BE2C (cell line): ENCODE data around the gene MFAP2.
A peak's percentile ranks its signal among the peaks of the same experiment; 100 is the strongest.
"Not testable (repeated sequence)": the region's sequence is repeated elsewhere in the genome, so short reads cannot be mapped to it uniquely, and the experiment has no call there.

Experiments used
- DNase-seq: peaks from one replicate; pipeline ENCODE4 v3.0.0-alpha.2; 2020
- H3K27me3 ChIP-seq: fragments of 250-450 bp; sonication (Bioruptor Pico); 2 replicates; pipeline ENCODE4 v1.5.1; 2020; ENCODE audit warnings: mild to moderate bottlenecking
- H3K36me3 ChIP-seq: fragments of 250-450 bp; sonication (Bioruptor Pico); 2 replicates; pipeline ENCODE4 v1.5.1; 2020; ENCODE audit warnings: mild to moderate bottlenecking
- H3K4me1 ChIP-seq: fragments of 250-450 bp; sonication (Bioruptor Pico); 2 replicates; pipeline ENCODE4 v1.5.1; 2020
- H3K4me3 ChIP-seq: 2 replicates; pipeline ENCODE4 v1.5.1; 2011; ENCODE audit warnings: low read depth, low read length
- H3K9me3 ChIP-seq: fragments of 250-450 bp; sonication (Bioruptor Pico); 2 replicates; pipeline ENCODE4 v1.5.1; 2020
- TF ChIP-seq, protein P1 (sequence below): IDR thresholded peaks from 2 replicates; pipeline ENCODE4 v1.5.1; 2012; ENCODE audit warnings: mild to moderate bottlenecking, low read depth, low read length

MFAP2 gene

DNA sequence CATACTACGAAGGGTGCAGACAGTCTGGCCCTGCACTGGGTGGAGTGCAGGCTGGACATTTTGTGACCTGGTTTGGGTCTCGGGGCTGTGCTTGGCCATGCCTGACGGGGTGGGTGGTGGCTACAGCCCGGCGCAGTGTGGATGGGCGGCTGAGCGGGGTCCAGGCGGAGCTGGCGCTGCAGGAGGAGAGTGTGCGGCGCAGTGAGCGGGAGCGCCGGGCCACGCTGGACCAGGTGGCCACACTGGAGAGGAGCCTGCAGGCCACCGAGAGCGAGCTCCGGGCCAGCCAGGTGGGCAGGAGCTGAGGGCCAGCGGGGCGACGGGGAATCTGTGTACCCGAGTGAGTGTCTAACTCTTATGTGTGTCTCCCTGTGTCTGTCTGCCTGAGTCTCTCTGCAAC lies 14.1 kb downstream of the MFAP2 start:
- TF ChIP-seq, protein P1, sequence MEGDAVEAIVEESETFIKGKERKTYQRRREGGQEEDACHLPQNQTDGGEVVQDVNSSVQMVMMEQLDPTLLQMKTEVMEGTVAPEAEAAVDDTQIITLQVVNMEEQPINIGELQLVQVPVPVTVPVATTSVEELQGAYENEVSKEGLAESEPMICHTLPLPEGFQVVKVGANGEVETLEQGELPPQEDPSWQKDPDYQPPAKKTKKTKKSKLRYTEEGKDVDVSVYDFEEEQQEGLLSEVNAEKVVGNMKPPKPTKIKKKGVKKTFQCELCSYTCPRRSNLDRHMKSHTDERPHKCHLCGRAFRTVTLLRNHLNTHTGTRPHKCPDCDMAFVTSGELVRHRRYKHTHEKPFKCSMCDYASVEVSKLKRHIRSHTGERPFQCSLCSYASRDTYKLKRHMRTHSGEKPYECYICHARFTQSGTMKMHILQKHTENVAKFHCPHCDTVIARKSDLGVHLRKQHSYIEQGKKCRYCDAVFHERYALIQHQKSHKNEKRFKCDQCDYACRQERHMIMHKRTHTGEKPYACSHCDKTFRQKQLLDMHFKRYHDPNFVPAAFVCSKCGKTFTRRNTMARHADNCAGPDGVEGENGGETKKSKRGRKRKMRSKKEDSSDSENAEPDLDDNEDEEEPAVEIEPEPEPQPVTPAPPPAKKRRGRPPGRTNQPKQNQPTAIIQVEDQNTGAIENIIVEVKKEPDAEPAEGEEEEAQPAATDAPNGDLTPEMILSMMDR, result no peak
- DNase-seq, result no peak
- Histone ChIP-seq H3K36me3 (no peaks in the 10 kb centered on the region), H3K4me1 (no peaks in the 10 kb centered on the region), H3K27me3 (no peaks in the 10 kb centered on the region), H3K9me3 (no peaks in the 10 kb centered on the region), H3K4me3 (no peak overlapping the region)

DNA sequence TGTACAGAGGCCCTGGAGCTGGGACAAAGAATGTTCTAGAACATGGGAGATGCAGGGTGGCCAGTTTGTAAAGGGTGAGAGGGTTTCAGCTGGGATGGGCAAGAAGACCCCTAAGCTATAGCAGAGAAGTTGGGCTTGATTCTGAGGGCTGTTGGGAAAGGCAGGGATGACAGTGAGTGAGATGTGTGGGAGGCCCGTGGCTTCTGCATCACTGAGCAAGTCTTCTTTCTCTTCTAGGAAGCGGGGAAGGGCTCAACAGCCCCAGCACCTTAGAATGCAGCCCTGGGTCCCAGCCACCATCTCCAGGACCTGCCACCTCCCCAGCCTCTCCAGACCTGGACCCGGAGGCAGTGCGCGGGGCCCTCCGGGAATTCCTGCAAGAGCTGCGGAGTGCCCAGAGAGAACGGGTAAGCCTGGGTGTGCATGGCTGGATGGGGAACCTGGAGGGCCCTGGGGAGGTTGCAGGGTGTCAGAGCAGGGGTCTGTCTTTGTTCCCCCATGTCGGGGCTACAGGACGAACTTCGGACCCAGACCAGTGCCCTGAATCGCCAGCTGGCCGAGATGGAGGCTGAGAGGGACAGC lies 14.8 kb downstream of the MFAP2 start:
- H3K9me3 ChIP-seq, result no peaks in the 10 kb centered on the region
- H3K27me3 ChIP-seq, result no peaks in the 10 kb centered on the region
- no peaks in the 10 kb centered on the region for H3K4me1 ChIP-seq
- no peaks in the 10 kb centered on the region for H3K36me3 ChIP-seq
- H3K4me3 ChIP-seq, result no peak overlapping the region
- DNase-seq, result no peak
- TF ChIP-seq, protein P1, result no peak

DNA sequence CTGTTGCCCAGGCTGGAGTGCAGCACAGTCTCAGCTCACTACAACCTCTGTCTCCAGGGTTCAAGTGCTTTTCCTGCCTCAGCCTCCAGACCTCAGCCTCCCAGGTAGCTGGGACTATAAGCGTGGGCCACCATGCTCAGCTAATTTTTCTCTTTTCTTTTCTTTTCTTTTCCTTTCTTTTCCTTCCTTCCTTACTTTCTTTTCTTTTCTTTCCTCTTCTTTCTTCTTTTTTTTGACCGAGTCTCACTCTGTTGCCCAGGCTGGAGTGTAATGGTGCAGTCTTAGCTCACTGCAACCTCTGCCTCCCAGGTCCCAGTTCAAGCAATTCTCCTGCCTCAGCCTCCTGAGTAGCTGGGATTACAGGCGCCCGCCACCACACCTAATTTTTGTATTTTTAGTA lies 16.3 kb downstream of the MFAP2 start:
- not testable (repeated sequence) for H3K4me1 ChIP-seq, DNase-seq, H3K4me3 ChIP-seq, H3K36me3 ChIP-seq, H3K27me3 ChIP-seq, H3K9me3 ChIP-seq

DNA sequence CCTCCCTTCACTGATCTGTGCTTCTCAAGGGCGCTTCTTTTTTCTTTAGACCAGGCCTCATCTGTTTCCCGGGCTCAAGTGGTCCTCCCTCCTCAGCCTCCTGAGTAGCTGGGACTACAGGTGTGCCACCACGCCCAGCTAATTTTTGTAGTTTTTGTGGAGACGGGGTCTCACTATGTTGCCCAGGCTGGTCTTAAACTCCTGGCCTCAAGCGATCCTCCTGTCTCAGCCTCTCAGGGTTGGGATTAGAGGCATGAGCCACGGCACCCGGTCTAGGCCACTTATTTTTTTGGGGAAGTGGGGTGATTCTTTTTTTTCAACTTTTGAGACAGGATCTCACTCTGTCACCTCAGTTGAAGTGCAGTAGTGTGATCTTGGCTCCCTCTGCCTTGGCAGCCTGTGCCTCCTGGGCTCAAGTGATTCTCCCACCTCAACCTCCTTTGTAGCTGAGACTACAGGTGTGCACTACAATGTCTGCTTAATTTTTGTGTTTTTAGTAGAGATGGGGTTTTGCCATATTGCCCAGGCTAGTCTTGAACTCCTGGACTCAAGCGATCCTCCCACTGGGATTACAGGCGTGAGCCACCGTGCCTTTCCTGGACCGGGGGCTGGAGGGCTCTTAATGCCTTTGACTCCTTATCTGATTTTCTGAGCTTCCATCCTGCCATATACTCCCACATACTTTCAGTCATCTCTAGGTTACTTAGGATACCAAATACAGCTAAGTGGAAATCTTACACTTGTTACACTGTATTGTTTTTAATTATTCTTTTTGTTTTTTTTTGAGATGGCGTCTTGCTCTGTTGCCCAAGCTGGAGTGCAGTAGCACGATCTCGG lies 18.9 kb downstream of the MFAP2 start:
- Histone ChIP-seq H3K4me1 (no peaks in the 10 kb centered on the region), H3K4me3 (peak overlapping the region; percentile 28; the same call in 1 of the 2 replicates), H3K27me3 (no peaks in the 10 kb centered on the region), H3K36me3 (no peaks in the 10 kb centered on the region), H3K9me3 (no peaks in the 10 kb centered on the region)
- no peak for DNase-seq
- TF ChIP-seq, protein P1, result no peak

DNA sequence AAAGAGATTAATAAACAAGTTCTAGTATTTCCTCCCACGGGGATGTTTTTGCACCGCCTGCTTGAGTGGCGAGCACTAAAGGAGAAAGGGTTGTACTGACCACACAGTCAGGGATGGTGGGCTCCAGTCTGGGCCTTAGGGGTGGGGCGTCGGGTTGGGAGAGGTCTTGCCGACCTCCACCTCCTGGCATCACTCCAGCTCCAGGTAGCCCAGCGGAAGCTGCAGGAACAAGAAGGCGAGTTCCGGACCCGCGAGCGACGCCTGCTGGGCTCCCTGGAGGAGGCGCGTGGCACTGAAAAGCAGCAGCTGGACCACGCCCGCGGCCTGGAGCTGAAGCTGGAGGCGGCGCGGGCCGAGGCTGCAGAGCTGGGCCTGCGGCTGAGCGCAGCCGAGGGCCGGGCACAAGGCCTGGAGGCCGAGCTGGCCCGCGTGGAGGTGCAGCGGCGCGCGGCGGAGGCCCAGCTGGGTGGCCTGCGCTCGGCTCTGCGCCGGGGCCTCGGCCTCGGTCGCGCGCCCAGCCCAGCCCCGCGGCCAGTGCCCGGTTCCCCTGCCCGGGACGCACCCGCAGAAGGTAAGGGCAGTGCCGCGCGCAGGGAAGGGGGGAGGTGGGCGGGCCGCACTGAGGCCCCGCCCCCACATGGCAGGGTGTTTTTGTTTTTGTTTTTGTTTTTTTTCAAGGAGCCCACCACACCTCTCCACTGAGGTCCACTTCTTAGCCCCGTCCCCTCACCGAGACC lies 19.7 kb downstream of the MFAP2 start:
- Histone ChIP-seq H3K36me3 (no peaks in the 10 kb centered on the region), H3K9me3 (no peaks in the 10 kb centered on the region), H3K27me3 (no peaks in the 10 kb centered on the region), H3K4me1 (no peaks in the 10 kb centered on the region), H3K4me3 (peak overlapping the region; percentile 28; the same call in 1 of the 2 replicates)
- TF ChIP-seq, protein P1, result peak; percentile 60
- DNase-seq, result peak; percentile 84

DNA sequence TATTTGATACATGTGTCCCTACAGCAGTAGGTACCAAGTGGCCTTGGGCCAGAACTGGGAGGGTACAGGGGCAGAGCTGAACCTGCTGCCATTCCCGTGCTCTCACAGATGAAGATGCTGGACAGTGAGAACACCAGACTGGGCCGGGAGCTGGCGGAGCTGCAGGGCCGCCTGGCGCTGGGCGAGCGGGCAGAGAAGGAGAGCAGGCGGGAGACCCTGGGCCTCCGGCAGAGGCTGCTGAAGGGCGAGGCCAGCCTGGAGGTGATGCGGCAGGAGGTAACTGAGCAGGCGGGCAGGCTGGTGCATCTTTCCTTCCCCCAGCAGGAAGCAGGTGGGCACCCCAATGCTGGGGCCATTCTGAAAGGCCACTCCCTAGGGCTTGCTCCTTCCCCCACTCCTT lies 21.9 kb downstream of the MFAP2 start:
- H3K9me3 ChIP-seq, result no peaks in the 10 kb centered on the region
- H3K4me1 ChIP-seq, result no peaks in the 10 kb centered on the region
- no peaks in the 10 kb centered on the region for H3K36me3 ChIP-seq
- no peaks in the 10 kb centered on the region for H3K27me3 ChIP-seq
- no peak overlapping the region for H3K4me3 ChIP-seq
- no peak for DNase-seq
- TF ChIP-seq, protein P1, result no peak
